Astrocyte (in vitro differentiated cells and primary cell): Measurements from ENCODE around the gene SPAG6. TPM values are rescaled to one million over a fixed set of nuclear protein-coding genes. Genes with fewer than 3 reads are reported as not detected.

ENCODE experiments used
- DNase-seq: peaks from one replicate; pipeline ENCODE4 v3.0.0-alpha.2; 2010; ENCODE audit warnings: low read depth
- FAIRE-seq: peaks from 2 replicates; lab custom pipeline; 2011; peaks lifted over from hg19 to GRCh38; lab: Jason Lieb, UNC
- H2AFZ ChIP-seq: 2 replicates; pipeline ENCODE4 v1.6.0; 2012; ENCODE audit warnings: low read depth, low read length, inconsistent platforms
- H3K27ac ChIP-seq: 2 replicates; pipeline ENCODE4 v1.5.1; 2011; ENCODE audit warnings: low read depth, low read length, inconsistent platforms
- H3K27me3 ChIP-seq: 2 replicates; pipeline ENCODE4 v1.6.0; 2011; ENCODE audit warnings: low read length, inconsistent platforms; ENCODE audit not compliant: insufficient read depth
- H3K36me3 ChIP-seq: 2 replicates; pipeline ENCODE4 v1.5.1; 2011; ENCODE audit warnings: low read length, inconsistent platforms; ENCODE audit not compliant: insufficient read depth
- H3K4me1 ChIP-seq: 2 replicates; pipeline ENCODE4 v1.5.1; 2011; ENCODE audit warnings: low read length, inconsistent platforms; ENCODE audit not compliant: insufficient read depth
- H3K4me2 ChIP-seq: 2 replicates; pipeline ENCODE4 v1.6.0; 2012; ENCODE audit warnings: low read length, inconsistent platforms
- H3K4me3 ChIP-seq: 2 replicates; pipeline ENCODE4 v1.5.1; 2011; ENCODE audit warnings: low read depth, mild to moderate bottlenecking, low read length, inconsistent platforms; ENCODE audit not compliant: insufficient read depth
- H3K79me2 ChIP-seq: 2 replicates; pipeline ENCODE4 v1.6.0; 2012; ENCODE audit warnings: mild to moderate bottlenecking, low read length, inconsistent platforms; ENCODE audit not compliant: insufficient read depth
- H3K9ac ChIP-seq: 2 replicates; pipeline ENCODE4 v1.6.0; 2012; ENCODE audit warnings: mild to moderate bottlenecking, low read length, inconsistent platforms
- H3K9me3 ChIP-seq: 2 replicates; pipeline ENCODE4 v1.5.1; 2012; ENCODE audit warnings: low read depth, mild to moderate bottlenecking, low read length, inconsistent platforms; ENCODE audit not compliant: insufficient read depth
- H4K20me1 ChIP-seq: 2 replicates; pipeline ENCODE4 v1.6.0; 2012; ENCODE audit warnings: low read length, inconsistent platforms; ENCODE audit not compliant: insufficient read depth
- H3K27ac Mint-ChIP-seq: one replicate; pipeline ENCODE4 v1.8.0; 2021; ENCODE audit warnings: mild to moderate bottlenecking, mixed read lengths; ENCODE audit not compliant: unreplicated experiment
- H3K27me3 Mint-ChIP-seq: one replicate; pipeline ENCODE4 v1.8.0; 2021; ENCODE audit warnings: low read depth, mixed read lengths; ENCODE audit not compliant: unreplicated experiment
- H3K36me3 Mint-ChIP-seq: one replicate; pipeline ENCODE4 v1.8.0; 2021; ENCODE audit warnings: low read depth, mixed read lengths; ENCODE audit not compliant: unreplicated experiment
- H3K4me1 Mint-ChIP-seq: one replicate; pipeline ENCODE4 v1.8.0; 2021; ENCODE audit warnings: low read depth, mixed read lengths; ENCODE audit not compliant: unreplicated experiment
- H3K4me3 Mint-ChIP-seq: one replicate; pipeline ENCODE4 v1.8.0; 2021; ENCODE audit warnings: mild to moderate bottlenecking, moderate library complexity, mixed read lengths; ENCODE audit not compliant: unreplicated experiment
- H3K9me3 Mint-ChIP-seq: one replicate; pipeline ENCODE4 v1.8.0; 2021; ENCODE audit warnings: mild to moderate bottlenecking, mixed read lengths; ENCODE audit not compliant: unreplicated experiment
- EZH2 ChIP-seq: IDR thresholded peaks from 2 replicates; pipeline ENCODE4 v1.6.1; 2012; ENCODE audit warnings: mild to moderate bottlenecking, low read length, inconsistent platforms; ENCODE audit not compliant: insufficient read depth
- total RNA-seq: library from RNA; stranded (reverse); gene quantifications from 2 replicates; pipeline ENCODE4 v1.2.1, GENCODE V29; 2021
- TF ChIP-seq, protein P1 (sequence below): IDR thresholded peaks from 2 replicates; pipeline ENCODE4 v1.5.1; 2011; ENCODE audit warnings: low read depth, mild to moderate bottlenecking, inconsistent platforms, low read length, moderate library complexity; ENCODE audit not compliant: insufficient read depth

Gene SPAG6
- total RNA-seq, 1 donor from 2014 or later: not detected

DNA sequence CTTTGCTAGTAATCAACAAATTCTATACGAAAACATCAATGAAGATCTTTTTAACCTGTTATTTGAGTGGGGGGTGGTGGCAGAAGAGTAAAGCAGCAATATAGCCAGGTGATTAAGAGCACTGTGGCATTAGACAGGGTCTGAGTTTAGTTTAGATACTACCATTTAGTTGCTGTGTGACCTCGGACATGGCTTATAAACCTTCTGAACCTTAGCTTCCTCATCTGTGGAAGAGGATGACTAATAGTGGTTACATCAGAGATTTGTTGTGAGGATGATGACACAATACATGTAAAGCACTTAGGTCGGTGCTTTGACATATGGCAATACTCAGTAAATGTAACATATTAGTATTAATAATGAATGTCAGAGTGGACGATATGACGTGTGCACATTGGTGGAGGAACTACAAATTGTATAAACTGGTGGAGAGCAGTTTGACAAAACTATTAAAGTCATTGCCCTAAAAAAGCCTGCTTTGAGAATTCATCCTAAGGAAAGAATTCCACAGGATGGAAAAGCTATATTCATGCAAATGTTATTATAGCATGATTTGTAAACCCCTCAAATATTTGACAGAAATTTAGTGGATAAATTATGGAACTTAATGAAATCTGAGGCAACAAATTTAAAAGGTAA lies 24.3 kb downstream of the SPAG6 start:
- Mint-ChIP-seq H3K4me1 (peaks cover 2% of the 10 kb centered on the region), H3K36me3 (no peaks in the 10 kb centered on the region), H3K4me3 (no peak overlapping the region), H3K9me3 (no peaks in the 10 kb centered on the region), H3K27me3 (no peaks in the 10 kb centered on the region), H3K27ac (no peak overlapping the region)
- H4K20me1 ChIP-seq: no peaks in the 10 kb centered on the region
- TF ChIP-seq, protein P1, sequence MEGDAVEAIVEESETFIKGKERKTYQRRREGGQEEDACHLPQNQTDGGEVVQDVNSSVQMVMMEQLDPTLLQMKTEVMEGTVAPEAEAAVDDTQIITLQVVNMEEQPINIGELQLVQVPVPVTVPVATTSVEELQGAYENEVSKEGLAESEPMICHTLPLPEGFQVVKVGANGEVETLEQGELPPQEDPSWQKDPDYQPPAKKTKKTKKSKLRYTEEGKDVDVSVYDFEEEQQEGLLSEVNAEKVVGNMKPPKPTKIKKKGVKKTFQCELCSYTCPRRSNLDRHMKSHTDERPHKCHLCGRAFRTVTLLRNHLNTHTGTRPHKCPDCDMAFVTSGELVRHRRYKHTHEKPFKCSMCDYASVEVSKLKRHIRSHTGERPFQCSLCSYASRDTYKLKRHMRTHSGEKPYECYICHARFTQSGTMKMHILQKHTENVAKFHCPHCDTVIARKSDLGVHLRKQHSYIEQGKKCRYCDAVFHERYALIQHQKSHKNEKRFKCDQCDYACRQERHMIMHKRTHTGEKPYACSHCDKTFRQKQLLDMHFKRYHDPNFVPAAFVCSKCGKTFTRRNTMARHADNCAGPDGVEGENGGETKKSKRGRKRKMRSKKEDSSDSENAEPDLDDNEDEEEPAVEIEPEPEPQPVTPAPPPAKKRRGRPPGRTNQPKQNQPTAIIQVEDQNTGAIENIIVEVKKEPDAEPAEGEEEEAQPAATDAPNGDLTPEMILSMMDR: no peak
- TF ChIP-seq EZH2: no peak
- H3K4me3 ChIP-seq: no peak overlapping the region
- no peak overlapping the region for H3K4me2 ChIP-seq
- no peaks in the 10 kb centered on the region for H3K36me3 ChIP-seq
- H3K27ac ChIP-seq: no peak overlapping the region
- H3K9me3 ChIP-seq: no peaks in the 10 kb centered on the region
- DNase-seq: no peak
- FAIRE-seq: no peak
- no peak overlapping the region for H2AFZ ChIP-seq
- H3K79me2 ChIP-seq: no peaks in the 10 kb centered on the region
- no peaks in the 10 kb centered on the region for H3K27me3 ChIP-seq
- no peaks in the 10 kb centered on the region for H3K4me1 ChIP-seq
- H3K9ac ChIP-seq: no peak overlapping the region

DNA sequence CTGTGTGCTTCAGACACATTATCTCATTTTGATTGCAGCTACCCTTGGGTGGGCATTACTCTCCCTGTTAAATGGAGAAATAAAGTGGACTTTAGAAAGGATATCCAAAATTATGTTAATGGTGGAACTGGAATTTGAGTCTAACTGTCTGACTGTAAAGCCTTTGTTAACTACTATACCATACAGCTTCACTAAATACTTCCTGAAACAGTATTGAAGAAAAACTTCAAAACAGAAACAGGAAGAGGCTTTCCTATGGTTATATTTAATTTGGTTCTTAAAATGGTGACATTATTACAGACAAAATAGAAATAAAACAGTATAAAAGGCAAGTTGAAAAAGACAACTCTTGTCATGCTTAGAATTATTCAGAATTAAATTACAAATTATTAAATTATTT lies 25.0 kb downstream of the SPAG6 start:
- FAIRE-seq: no peak

DNA sequence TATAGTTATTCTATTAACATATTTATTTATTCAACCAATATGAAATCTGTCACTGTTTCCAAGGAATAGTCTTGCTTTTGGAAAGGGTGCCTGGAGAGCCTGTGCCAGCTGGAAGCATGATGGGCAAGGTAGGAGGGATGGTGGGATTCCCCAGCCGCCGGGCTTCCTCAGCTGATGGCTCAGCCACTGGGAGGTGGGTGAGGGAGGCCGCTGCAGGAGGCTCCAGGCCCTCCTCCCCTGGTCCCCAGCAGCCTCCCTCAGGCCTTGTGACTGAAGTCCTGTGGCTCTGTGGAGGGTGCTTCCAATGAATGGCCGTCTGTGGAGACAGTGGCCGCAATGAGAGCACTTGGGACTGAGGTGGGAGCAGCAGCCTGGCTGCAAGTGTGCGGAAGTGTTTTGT lies 27.0 kb downstream of the SPAG6 start:
- H3K36me3 ChIP-seq: no peaks in the 10 kb centered on the region
- no peak for DNase-seq
- H3K4me1 ChIP-seq: no peaks in the 10 kb centered on the region
- H3K4me3 Mint-ChIP-seq: no peak overlapping the region
- H3K9me3 ChIP-seq: no peaks in the 10 kb centered on the region
- H3K27me3 ChIP-seq: no peaks in the 10 kb centered on the region
- H3K27ac Mint-ChIP-seq: no peak overlapping the region
- H3K4me1 Mint-ChIP-seq: no peaks in the 10 kb centered on the region
- H3K4me2 ChIP-seq: no peak overlapping the region
- FAIRE-seq: no peak
- H3K36me3 Mint-ChIP-seq: no peaks in the 10 kb centered on the region
- no peaks in the 10 kb centered on the region for H3K79me2 ChIP-seq
- no peaks in the 10 kb centered on the region for H3K27me3 Mint-ChIP-seq
- H3K4me3 ChIP-seq: no peak overlapping the region
- no peaks in the 10 kb centered on the region for H3K9me3 Mint-ChIP-seq
- no peak overlapping the region for H2AFZ ChIP-seq
- no peak overlapping the region for H3K27ac ChIP-seq
- no peak overlapping the region for H3K9ac ChIP-seq
- no peak for TF ChIP-seq EZH2
- TF ChIP-seq, protein P1: no peak
- H4K20me1 ChIP-seq: no peaks in the 10 kb centered on the region

More for the DNA sequence above, 25.0 kb downstream of the SPAG6 start:
- H3K79me2 ChIP-seq: no peaks in the 10 kb centered on the region
- no peak overlapping the region for H2AFZ ChIP-seq
- H3K4me2 ChIP-seq: no peak overlapping the region
- peaks cover 2% of the 10 kb centered on the region for H3K4me1 Mint-ChIP-seq
- H3K27ac Mint-ChIP-seq: no peak overlapping the region
- H3K36me3 Mint-ChIP-seq: no peaks in the 10 kb centered on the region
- H3K9me3 Mint-ChIP-seq: no peaks in the 10 kb centered on the region
- no peaks in the 10 kb centered on the region for H4K20me1 ChIP-seq
- no peak overlapping the region for H3K4me3 Mint-ChIP-seq
- H3K9ac ChIP-seq: no peak overlapping the region
- H3K27ac ChIP-seq: no peak overlapping the region
- no peak for DNase-seq
- no peaks in the 10 kb centered on the region for H3K9me3 ChIP-seq
- no peaks in the 10 kb centered on the region for H3K27me3 ChIP-seq
- no peaks in the 10 kb centered on the region for H3K27me3 Mint-ChIP-seq
- no peaks in the 10 kb centered on the region for H3K4me1 ChIP-seq
- no peak overlapping the region for H3K4me3 ChIP-seq
- no peak for TF ChIP-seq EZH2
- TF ChIP-seq, protein P1: no peak
- no peaks in the 10 kb centered on the region for H3K36me3 ChIP-seq
